Suprapubic skin (tissue), 4 donors: ENCODE measurements around the gene ALG12.

Experiments
- EP300 ChIP-seq: sonication (generic); formaldehyde crosslinking; IDR thresholded peaks from one replicate; pipeline ENCODE4 v1.6.1; 2017; ENCODE audit warnings: antibody characterized with exemption
- POLR2A ChIP-seq, 2 donors: fragments of 450-650 bp; IDR thresholded peaks; one replicate each; pipeline ENCODE4 v1.6.1; 2017; ENCODE audit warnings: antibody characterized with exemption in 2 of 2, mild to moderate bottlenecking in 2 of 2, moderate library complexity in 2 of 2
- POLR2AphosphoS5 ChIP-seq, 3 donors: sonication (generic); formaldehyde crosslinking; IDR thresholded peaks; one replicate each; pipeline ENCODE4 v1.6.1; 2017; ENCODE audit warnings: antibody characterized with exemption in 3 of 3
- TF ChIP-seq, protein P1 (sequence below), 2 donors: fragments of 200-600 bp in 1 of 2; fragments of 450-650 bp in 1 of 2; sonication (generic) in 1 of 2; IDR thresholded peaks; one replicate each; pipeline ENCODE4 v1.5.1; 2016 to 2019; ENCODE audit warnings: antibody characterized with exemption in 2 of 2, mild to moderate bottlenecking in 1 of 2, moderate library complexity in 1 of 2

DNA sequence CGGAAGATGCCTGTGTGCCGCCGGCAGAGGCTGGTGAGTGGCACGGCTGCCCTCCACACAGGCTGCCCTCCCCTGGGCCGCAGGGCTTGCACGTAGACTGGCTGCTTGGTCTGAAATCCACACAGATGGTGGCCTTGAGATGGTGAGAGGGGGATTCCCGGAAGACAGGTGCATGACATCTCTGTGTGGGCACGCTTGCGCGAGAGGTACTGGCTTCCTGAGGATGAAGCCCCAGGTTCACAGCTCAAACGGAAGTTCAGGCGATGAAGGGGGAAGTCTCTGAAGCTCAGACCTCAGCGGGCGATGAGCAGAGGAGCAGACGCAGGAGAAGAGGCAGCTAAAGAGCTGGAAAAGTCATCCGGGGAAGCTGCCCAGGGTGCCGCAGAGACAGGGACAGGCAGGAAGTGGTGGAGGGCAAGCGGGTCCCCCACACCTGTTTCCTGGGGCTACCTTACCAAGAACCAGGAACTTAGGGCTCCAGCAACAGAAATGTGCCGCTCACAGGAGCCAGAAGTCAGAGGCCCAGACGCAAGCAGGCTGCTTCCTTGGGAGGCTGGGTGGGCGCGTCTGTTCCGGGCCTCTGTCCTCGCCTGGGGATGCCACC is 7.4 kb upstream of the ALG12 start:
- no peak for TF ChIP-seq POLR2AphosphoS5 (IDR thresholded peaks at IDR 0.05)
- TF ChIP-seq, protein P1, sequence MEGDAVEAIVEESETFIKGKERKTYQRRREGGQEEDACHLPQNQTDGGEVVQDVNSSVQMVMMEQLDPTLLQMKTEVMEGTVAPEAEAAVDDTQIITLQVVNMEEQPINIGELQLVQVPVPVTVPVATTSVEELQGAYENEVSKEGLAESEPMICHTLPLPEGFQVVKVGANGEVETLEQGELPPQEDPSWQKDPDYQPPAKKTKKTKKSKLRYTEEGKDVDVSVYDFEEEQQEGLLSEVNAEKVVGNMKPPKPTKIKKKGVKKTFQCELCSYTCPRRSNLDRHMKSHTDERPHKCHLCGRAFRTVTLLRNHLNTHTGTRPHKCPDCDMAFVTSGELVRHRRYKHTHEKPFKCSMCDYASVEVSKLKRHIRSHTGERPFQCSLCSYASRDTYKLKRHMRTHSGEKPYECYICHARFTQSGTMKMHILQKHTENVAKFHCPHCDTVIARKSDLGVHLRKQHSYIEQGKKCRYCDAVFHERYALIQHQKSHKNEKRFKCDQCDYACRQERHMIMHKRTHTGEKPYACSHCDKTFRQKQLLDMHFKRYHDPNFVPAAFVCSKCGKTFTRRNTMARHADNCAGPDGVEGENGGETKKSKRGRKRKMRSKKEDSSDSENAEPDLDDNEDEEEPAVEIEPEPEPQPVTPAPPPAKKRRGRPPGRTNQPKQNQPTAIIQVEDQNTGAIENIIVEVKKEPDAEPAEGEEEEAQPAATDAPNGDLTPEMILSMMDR (IDR thresholded peaks at IDR 0.05): no peak
- TF ChIP-seq POLR2A (IDR thresholded peaks at IDR 0.05): no peak
- no peak for TF ChIP-seq EP300
